ENCODE results near the gene TSC22D1.

The TSC22D1 gene

DNA sequence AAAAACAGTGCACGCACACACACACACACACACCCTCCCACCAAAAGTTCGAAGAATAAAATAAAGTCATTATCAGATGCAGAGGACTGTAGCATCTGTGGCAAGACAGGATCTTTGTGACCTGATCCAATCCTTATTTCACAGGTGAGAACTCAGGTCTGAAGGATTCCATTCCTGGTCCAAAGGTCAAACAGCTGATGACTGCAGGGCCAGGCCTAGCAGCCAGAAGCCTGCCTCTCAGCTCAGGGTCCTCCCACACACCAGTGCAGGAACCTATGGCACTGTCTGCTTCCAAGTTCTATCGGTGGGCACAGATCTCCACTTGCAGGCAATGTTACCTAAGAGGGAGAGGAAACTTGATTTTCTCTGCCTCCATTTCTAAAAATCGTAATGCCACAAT is 145.0 kb downstream of the TSC22D1 start:
- no peak overlapping the region for H3K9ac ChIP-seq (ENCODE audit: insufficient read length)
- no peak for TF ChIP-seq FOXP2 (optimal IDR thresholded peaks at IDR 0.05; ENCODE audit: control extremely low read depth, extremely low read length, insufficient read depth)
- no peak for TF ChIP-seq POLR2AphosphoS5 (IDR thresholded peaks at IDR 0.05; ENCODE audit: borderline replicate concordance, low read depth, low read length)
- no peak for TF ChIP-seq EZH2 (IDR thresholded peaks at IDR 0.05)
- H3K36me3 ChIP-seq (ENCODE audit: insufficient read depth, low read length), result peaks cover 18% of the 10 kb centered on the region
- H3K9me3 ChIP-seq (ENCODE audit: low read depth, low read length), result no peaks in the 10 kb centered on the region
- no peak for DNase-seq (ENCODE audit: low read depth, low spot score)
- H3K4me3 ChIP-seq, result no peak overlapping the region
- H3K27ac ChIP-seq, result no peak overlapping the region

- Histone ChIP-seq H3K9me3 (ENCODE audit: low read depth, low read length) (no peaks in the 10 kb centered on the region), H3K4me3 (no peak overlapping the region), H3K36me3 (ENCODE audit: insufficient read depth, low read length) (peaks cover 14% of the 10 kb centered on the region), H3K27ac (no peak overlapping the region), H3K9ac (ENCODE audit: insufficient read length) (no peak overlapping the region)
- DNase-seq (ENCODE audit: low read depth, low spot score), result no peak
- TF ChIP-seq POLR2AphosphoS5 (IDR thresholded peaks at IDR 0.05; ENCODE audit: borderline replicate concordance, low read depth, low read length), result no peak
- TF ChIP-seq FOXP2 (optimal IDR thresholded peaks at IDR 0.05; ENCODE audit: control extremely low read depth, extremely low read length, insufficient read depth), result no peak
- no peak for TF ChIP-seq EZH2 (IDR thresholded peaks at IDR 0.05)
Observed at GRCh38 chr13:44429311-44429710, 146.8 kb downstream of the TSC22D1 start.

GRCh38 chr13:44426461-44426860 is 149.7 kb downstream of the TSC22D1 start:
- no peak overlapping the region for H3K4me3 ChIP-seq
- DNase-seq (ENCODE audit: low read depth, low spot score), result no peak
- H3K27ac ChIP-seq, result no peak overlapping the region
- TF ChIP-seq EZH2 (IDR thresholded peaks at IDR 0.05) (no peak), FOXP2 (optimal IDR thresholded peaks at IDR 0.05; ENCODE audit: control extremely low read depth, extremely low read length, insufficient read depth) (no peak), POLR2AphosphoS5 (IDR thresholded peaks at IDR 0.05; ENCODE audit: borderline replicate concordance, low read depth, low read length) (no peak)
- H3K9me3 ChIP-seq (ENCODE audit: low read depth, low read length), result no peaks in the 10 kb centered on the region
- no peaks in the 10 kb centered on the region for H3K36me3 ChIP-seq (ENCODE audit: insufficient read depth, low read length)
- no peak overlapping the region for H3K9ac ChIP-seq (ENCODE audit: insufficient read length)

DNA sequence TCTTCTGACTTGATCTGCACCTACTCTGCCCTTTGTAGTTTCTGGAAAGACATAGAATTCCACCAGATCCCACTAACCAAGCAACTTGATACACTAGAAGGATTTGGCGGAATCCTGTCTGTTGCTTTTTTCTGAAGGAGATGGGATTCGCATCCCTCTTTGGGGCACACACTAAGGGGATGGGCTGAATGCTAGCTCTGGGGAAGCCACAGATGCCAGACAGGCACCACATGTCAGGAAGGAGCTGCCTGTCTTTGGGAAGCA is 150.4 kb downstream of the TSC22D1 start:
- Histone ChIP-seq H3K9ac (ENCODE audit: insufficient read length) (no peak overlapping the region), H3K9me3 (ENCODE audit: low read depth, low read length) (no peaks in the 10 kb centered on the region), H3K36me3 (ENCODE audit: insufficient read depth, low read length) (no peaks in the 10 kb centered on the region), H3K27ac (no peak overlapping the region), H3K4me3 (no peak overlapping the region)
- DNase-seq (ENCODE audit: low read depth, low spot score), result no peak
- TF ChIP-seq EZH2 (IDR thresholded peaks at IDR 0.05) (no peak), POLR2AphosphoS5 (IDR thresholded peaks at IDR 0.05; ENCODE audit: borderline replicate concordance, low read depth, low read length) (no peak), FOXP2 (optimal IDR thresholded peaks at IDR 0.05; ENCODE audit: control extremely low read depth, extremely low read length, insufficient read depth) (no peak)

GRCh38 chr13:44425041-44425814 is 150.9 kb downstream of the TSC22D1 start:
- H3K4me3 ChIP-seq, result no peak overlapping the region
- no peaks in the 10 kb centered on the region for H3K36me3 ChIP-seq (ENCODE audit: insufficient read depth, low read length)
- no peak for DNase-seq (ENCODE audit: low read depth, low spot score)
- no peak overlapping the region for H3K9ac ChIP-seq (ENCODE audit: insufficient read length)
- H3K9me3 ChIP-seq (ENCODE audit: low read depth, low read length), result no peaks in the 10 kb centered on the region
- TF ChIP-seq POLR2AphosphoS5 (IDR thresholded peaks at IDR 0.05; ENCODE audit: borderline replicate concordance, low read depth, low read length) (no peak), FOXP2 (optimal IDR thresholded peaks at IDR 0.05; ENCODE audit: control extremely low read depth, extremely low read length, insufficient read depth) (no peak), EZH2 (IDR thresholded peaks at IDR 0.05) (no peak)
- no peak overlapping the region for H3K27ac ChIP-seq

- no peak for TF ChIP-seq EZH2 (IDR thresholded peaks at IDR 0.05)
- TF ChIP-seq FOXP2 (optimal IDR thresholded peaks at IDR 0.05; ENCODE audit: control extremely low read depth, extremely low read length, insufficient read depth), result no peak
- TF ChIP-seq POLR2AphosphoS5 (IDR thresholded peaks at IDR 0.05; ENCODE audit: borderline replicate concordance, low read depth, low read length), result no peak
- Histone ChIP-seq H3K36me3 (ENCODE audit: insufficient read depth, low read length) (no peaks in the 10 kb centered on the region), H3K4me3 (no peak overlapping the region), H3K27ac (no peak overlapping the region), H3K9me3 (ENCODE audit: low read depth, low read length) (no peaks in the 10 kb centered on the region), H3K9ac (ENCODE audit: insufficient read length) (no peak overlapping the region)
- no peak for DNase-seq (ENCODE audit: low read depth, low spot score)
Observed at GRCh38 chr13:44423824-44424223, 152.3 kb downstream of the TSC22D1 start.

DNA sequence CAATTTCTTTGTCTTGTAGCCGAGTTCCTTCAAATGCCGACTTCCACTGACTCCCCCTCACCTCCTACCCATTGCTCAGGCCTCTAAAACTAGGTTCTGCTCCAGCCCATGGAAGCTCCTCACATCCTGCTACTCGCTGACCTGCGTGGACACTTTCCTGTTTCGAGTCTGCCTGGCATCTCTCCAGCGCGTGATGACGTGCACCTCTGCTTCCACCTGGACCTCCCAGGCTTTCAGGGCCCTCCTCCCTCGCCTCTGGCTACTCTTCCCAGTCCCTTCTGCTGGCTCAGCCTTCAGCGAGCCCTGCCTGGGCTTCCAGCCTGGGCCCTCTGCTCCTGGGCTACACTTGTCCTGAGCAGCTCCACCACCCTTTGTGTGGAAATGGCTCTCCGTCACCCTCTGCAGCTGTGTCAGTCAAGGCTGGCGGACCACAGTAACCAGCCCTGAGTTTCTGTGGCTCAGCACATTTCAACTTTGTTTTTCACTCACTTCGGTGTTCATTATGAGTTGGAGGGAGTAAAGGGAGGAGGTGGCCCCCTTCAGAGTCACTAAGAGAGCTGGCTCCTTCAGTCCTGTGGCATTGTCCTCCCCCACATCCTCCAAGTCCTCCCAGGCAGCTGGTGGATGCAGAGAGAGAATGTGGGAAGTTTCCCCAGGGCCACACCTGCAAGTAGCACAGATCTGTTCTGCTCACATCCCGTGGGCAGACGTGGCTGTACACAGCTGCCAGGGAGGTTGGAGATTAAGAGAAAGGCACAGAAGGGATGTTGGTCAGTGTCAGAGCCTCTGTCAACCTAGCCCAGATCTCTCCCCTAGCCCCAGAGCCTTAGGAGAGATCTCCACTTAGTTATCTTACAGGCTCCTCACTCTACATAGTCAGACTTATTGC is 153.1 kb downstream of the TSC22D1 start:
- no peaks in the 10 kb centered on the region for H3K9me3 ChIP-seq (ENCODE audit: low read depth, low read length)
- no peaks in the 10 kb centered on the region for H3K36me3 ChIP-seq (ENCODE audit: insufficient read depth, low read length)
- H3K27ac ChIP-seq, result no peak overlapping the region
- H3K4me3 ChIP-seq, result no peak overlapping the region
- H3K9ac ChIP-seq (ENCODE audit: insufficient read length), result no peak overlapping the region
- TF ChIP-seq POLR2AphosphoS5 (IDR thresholded peaks at IDR 0.05; ENCODE audit: borderline replicate concordance, low read depth, low read length) (no peak), EZH2 (IDR thresholded peaks at IDR 0.05) (no peak), FOXP2 (optimal IDR thresholded peaks at IDR 0.05; ENCODE audit: control extremely low read depth, extremely low read length, insufficient read depth) (no peak)
- no peak for DNase-seq (ENCODE audit: low read depth, low spot score)

DNA sequence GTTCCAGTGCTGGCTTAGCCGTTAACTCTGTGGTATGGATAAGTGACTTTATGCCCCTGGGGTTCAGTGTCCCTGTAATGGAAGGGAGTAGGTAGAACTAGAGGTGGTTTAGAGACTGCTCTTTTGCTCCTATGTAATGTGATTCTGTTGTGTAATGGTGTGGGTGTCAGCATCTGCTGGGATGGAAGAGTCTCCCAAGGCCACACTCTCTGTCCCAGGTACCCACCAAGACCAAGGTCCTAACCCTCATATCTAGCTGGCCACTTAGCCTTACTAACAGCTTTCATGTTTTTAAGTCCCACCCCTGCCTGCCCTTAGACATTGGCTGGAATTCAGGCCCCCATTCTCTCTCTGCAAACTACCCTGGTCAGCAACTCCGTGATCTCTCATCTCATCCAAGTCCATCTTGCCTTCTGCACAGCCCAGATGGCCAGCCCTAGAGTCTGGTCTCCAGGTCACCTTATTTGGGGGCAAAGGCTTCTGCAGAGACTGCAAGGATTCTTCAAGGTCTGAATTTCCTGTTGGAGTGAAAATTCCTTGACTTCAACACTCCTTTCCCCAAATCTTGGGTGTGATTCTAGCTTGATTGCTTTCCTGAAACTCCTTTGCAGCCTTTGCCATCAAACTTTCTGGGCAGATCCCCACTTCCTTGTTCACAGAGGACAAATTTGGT is 154.1 kb downstream of the TSC22D1 start:
- DNase-seq (ENCODE audit: low read depth, low spot score), result no peak
- TF ChIP-seq POLR2AphosphoS5 (IDR thresholded peaks at IDR 0.05; ENCODE audit: borderline replicate concordance, low read depth, low read length) (no peak), EZH2 (IDR thresholded peaks at IDR 0.05) (no peak), FOXP2 (optimal IDR thresholded peaks at IDR 0.05; ENCODE audit: control extremely low read depth, extremely low read length, insufficient read depth) (no peak)
- no peak overlapping the region for H3K27ac ChIP-seq
- no peak overlapping the region for H3K4me3 ChIP-seq
- no peak overlapping the region for H3K9ac ChIP-seq (ENCODE audit: insufficient read length)
- H3K36me3 ChIP-seq (ENCODE audit: insufficient read depth, low read length), result no peaks in the 10 kb centered on the region
- no peaks in the 10 kb centered on the region for H3K9me3 ChIP-seq (ENCODE audit: low read depth, low read length)
